PC-3 (cell line): Measurements from ENCODE around the gene DENND4C. TPM values are rescaled to one million over a fixed set of nuclear protein-coding genes. Genes with fewer than 3 reads are reported as not detected.

Experiments
- ATAC-seq: fragments of 200-7000 bp; cut with Tn5 transposase; 2 replicates; pipeline ENCODE4 v1.9.1; 2020; ENCODE audit warnings: mild to moderate bottlenecking, moderate library complexity
- BruUV-seq: library from RNA; stranded (reverse); fragments of 400-500 nt; replicated peaks from 2 replicates; lab custom pipeline; 2021; lab: Mats Ljungman, UMichigan
- CTCF ChIA-PET: fragments of 300-600 bp; sonication (Branson Sonifier 250); formaldehyde crosslinking; loops from one replicate; lab custom pipeline; 2022; ENCODE audit warnings: antibody characterized with exemption; lab: Charles Lee
- POLR2A ChIA-PET: fragments of 300-600 bp; sonication (Branson Sonifier 250); formaldehyde crosslinking; loops from one replicate; lab custom pipeline; 2022; ENCODE audit warnings: antibody characterized with exemption; ENCODE audit not compliant: unreplicated experiment; lab: Charles Lee
- DNase-seq: peaks from one replicate; pipeline ENCODE4 v3.0.0-alpha.2; 2015
- H2AFZ ChIP-seq: fragments of 300-600 bp; sonication (generic); 2 replicates; pipeline ENCODE4 v1.6.0; 2016; ENCODE audit warnings: antibody characterized with exemption, low read length
- H3F3A ChIP-seq: fragments of 300-600 bp; sonication (generic); one replicate; pipeline ENCODE4 v1.6.0; 2017; ENCODE audit warnings: antibody characterized with exemption, low read length, control low read depth, mild to moderate bottlenecking; ENCODE audit not compliant: unreplicated experiment
- H3K27ac ChIP-seq: fragments of 300-600 bp; sonication (generic); 2 replicates; pipeline ENCODE4 v1.5.1; 2016; ENCODE audit warnings: mild to moderate bottlenecking, low read length
- H3K27me3 ChIP-seq: fragments of 300-600 bp; sonication (generic); 2 replicates; pipeline ENCODE4 v1.6.1; 2016; ENCODE audit warnings: low read length, mixed read lengths
- H3K36me3 ChIP-seq: fragments of 300-600 bp; sonication (generic); 2 replicates; pipeline ENCODE4 v1.6.1; 2016; ENCODE audit warnings: low read depth, mixed run types, low read length, mixed read lengths
- H3K4me1 ChIP-seq: fragments of 300-600 bp; sonication (generic); 2 replicates; pipeline ENCODE4 v1.5.1; 2016; ENCODE audit warnings: low read length; ENCODE audit not compliant: insufficient read depth
- H3K4me2 ChIP-seq: fragments of 300-600 bp; sonication (generic); 2 replicates; pipeline ENCODE4 v1.6.0; 2016; ENCODE audit warnings: low read length
- H3K4me3 ChIP-seq: fragments of 300-600 bp; sonication (generic); 2 replicates; pipeline ENCODE4 v1.5.1; 2016; ENCODE audit warnings: mild to moderate bottlenecking, low read length, mixed read lengths
- H3K79me2 ChIP-seq: fragments of 300-600 bp; sonication (generic); 2 replicates; pipeline ENCODE4 v1.6.1; 2017; ENCODE audit warnings: low read length, mixed read lengths
- H3K9ac ChIP-seq: fragments of 300-600 bp; sonication (generic); 2 replicates; pipeline ENCODE4 v1.6.0; 2016; ENCODE audit warnings: mild to moderate bottlenecking, low read length
- H3K9me2 ChIP-seq: fragments of 300-600 bp; sonication (generic); replicated peaks from 2 replicates; pipeline ENCODE4 v1.6.1; 2016; ENCODE audit warnings: mixed run types, low read length, mixed read lengths
- H3K9me3 ChIP-seq: fragments of 300-600 bp; sonication (generic); 2 replicates; pipeline ENCODE4 v1.6.1; 2016; ENCODE audit warnings: low read length, mixed read lengths
- H4K20me1 ChIP-seq: fragments of 300-600 bp; sonication (generic); 2 replicates; pipeline ENCODE4 v1.6.1; 2016; ENCODE audit warnings: low read length, mixed read lengths
- CTCF ChIP-seq: fragments of 300-600 bp; sonication (generic); conservative IDR thresholded peaks from 2 replicates; pipeline ENCODE4 v1.5.1; 2017; ENCODE audit warnings: antibody characterized with exemption, low read depth, mild to moderate bottlenecking, low read length
- EZH2 ChIP-seq: fragments of 300-600 bp; sonication (generic); IDR thresholded peaks from one replicate; pipeline ENCODE4 v1.6.1; 2017; ENCODE audit warnings: antibody characterized with exemption, mild to moderate bottlenecking, low read length; ENCODE audit not compliant: unreplicated experiment
- EZH2phosphoT487 ChIP-seq: fragments of 300-600 bp; sonication (generic); IDR thresholded peaks from 2 replicates; pipeline ENCODE4 v1.6.1; 2018; ENCODE audit warnings: mild to moderate bottlenecking, antibody characterized with exemption, low read length, borderline replicate concordance
- intact Hi-C: fragments of 100-400 bp; cut with micrococcal nuclease; formaldehyde crosslinking; loops from 2 replicates; pipeline ENCODE4 v1.9.0; 2023
- total RNA-seq: library from RNA; depleted of rRNA; stranded (reverse); fragments of >200 nt; gene quantifications from 2 replicates; pipeline ENCODE4 v1.2.3, GENCODE V29; 2014

DENND4C gene
- total RNA-seq, 1 experiment from 2014 or later, result 20.9 TPM

DNA sequence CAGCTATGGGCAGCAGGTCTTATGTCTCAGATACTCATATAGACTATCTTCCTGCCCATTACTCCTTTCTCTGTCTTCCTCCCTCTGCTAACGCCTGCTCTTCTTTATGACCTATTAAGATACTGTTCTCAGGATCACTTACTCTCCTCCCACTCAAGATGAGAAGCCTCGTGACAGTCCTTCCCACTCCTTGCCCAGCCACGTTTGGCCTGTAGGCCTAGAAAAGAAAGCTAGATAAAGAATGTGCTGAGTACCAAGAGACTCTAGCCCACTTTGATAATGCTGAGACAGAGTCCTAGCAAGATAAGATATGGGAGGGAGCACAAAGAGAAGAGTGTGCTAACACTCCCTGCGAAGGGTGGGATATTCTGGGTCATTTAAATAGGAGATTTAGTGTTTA lies 6.8 kb upstream of the DENND4C start:
- Histone ChIP-seq H3K36me3 (no peaks in the 10 kb centered on the region), H3K27ac (no peak overlapping the region), H3K79me2 (no peaks in the 10 kb centered on the region), H3K9me3 (no peaks in the 10 kb centered on the region), H2AFZ (no peak overlapping the region), H3F3A (no peaks in the 10 kb centered on the region), H3K4me3 (no peak overlapping the region), H3K4me2 (no peak overlapping the region), H3K9me2 (no peaks in the 10 kb centered on the region), H3K4me1 (no peaks in the 10 kb centered on the region), H4K20me1 (no peaks in the 10 kb centered on the region), H3K9ac (no peak overlapping the region), H3K27me3 (no peaks in the 10 kb centered on the region)
- no TSS peak for BruUV-seq
- ATAC-seq, result no peak
- TF ChIP-seq EZH2phosphoT487 (no peak), CTCF (no peak), EZH2 (no peak)
- CTCF ChIA-PET, result no interaction called here
- no peak for DNase-seq
- intact Hi-C loops, result no loop called here
- POLR2A ChIA-PET, result no interaction called here

DNA sequence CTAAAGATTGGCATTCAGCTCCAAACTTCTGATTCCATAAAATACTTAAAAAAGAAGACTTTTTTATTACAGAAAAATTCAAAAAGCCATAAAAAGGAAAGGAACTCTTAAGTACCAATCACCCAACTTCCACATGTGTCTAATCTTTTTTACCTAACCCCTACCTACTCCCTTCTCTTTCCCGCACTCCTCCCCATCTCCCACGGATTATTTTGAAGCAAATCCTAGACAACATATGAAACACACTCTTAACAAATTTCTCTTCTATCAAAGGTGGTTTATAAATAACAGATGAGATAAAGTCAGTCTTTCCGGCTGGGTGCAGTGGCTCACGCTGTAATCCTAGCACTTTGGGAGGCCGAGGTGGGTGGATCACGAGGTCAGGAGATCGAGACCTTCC lies 5.9 kb upstream of the DENND4C start:
- ATAC-seq (no peak), DNase-seq (no peak)
- Histone ChIP-seq H3K9ac (no peak overlapping the region), H3K9me3 (no peaks in the 10 kb centered on the region), H3F3A (no peaks in the 10 kb centered on the region), H4K20me1 (no peaks in the 10 kb centered on the region), H2AFZ (no peak overlapping the region), H3K4me1 (peaks cover 5% of the 10 kb centered on the region), H3K27ac (no peak overlapping the region), H3K9me2 (no peaks in the 10 kb centered on the region), H3K36me3 (no peaks in the 10 kb centered on the region), H3K79me2 (no peaks in the 10 kb centered on the region), H3K27me3 (no peaks in the 10 kb centered on the region), H3K4me3 (no peak overlapping the region), H3K4me2 (no peak overlapping the region)
- intact Hi-C loops, result no loop called here
- TF ChIP-seq CTCF (no peak), EZH2 (no peak), EZH2phosphoT487 (no peak)
- ChIA-PET CTCF (no interaction called here), POLR2A (no interaction called here)
- BruUV-seq, result no TSS peak

DNA sequence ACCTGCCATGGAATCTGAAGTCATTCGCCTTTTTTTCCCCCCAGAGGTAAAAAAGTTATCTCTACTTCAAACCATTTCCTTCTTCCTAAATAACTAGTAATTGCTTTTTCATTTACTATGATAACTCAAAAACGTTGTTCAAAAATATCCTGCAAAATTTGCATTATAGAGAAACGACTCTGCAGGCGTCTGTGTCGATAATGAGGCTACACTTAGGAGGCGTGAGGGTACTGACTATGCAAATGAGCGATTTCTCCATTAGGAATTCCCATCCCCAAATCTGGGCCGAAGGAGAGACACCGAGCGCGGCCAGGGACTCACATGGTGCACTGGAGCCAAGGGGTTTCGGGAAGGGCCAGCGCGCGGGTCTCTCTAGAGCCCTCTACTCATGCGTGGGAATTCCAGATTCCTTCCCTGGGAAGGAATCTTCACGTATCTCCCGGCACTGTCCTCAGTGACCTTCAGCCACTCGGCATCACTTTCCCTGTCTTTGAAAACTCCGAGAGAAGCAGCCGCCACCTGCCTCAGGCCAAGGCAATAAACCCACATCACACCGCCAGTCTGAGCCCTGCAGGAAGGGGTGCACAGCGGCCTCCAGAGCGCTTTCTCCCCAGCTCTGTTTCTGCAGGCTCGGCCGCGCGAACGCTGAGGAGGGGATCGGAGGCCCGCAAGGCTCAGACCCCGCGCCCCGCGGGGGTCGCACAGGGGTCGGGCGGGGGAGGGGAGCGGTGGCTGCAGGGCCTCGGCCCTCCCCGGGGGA lies 718 bp upstream of the DENND4C start:
- H3K27me3 ChIP-seq, result no peaks in the 10 kb centered on the region
- DNase-seq (peak; percentile 42), ATAC-seq (peak; percentile 66)
- ChIA-PET CTCF (interaction anchor here (0.8 kb wide), 1 partner anchor 143 kb away, joined by 3 read pairs; no protein-coding TSS in a partner anchor), POLR2A (interaction anchor here (0.6 kb wide), 2 partner anchors 85 to 142 kb away, joined by 7 read pairs; no protein-coding TSS in a partner anchor)
- H3K27ac ChIP-seq, result peak overlapping the region; percentile 51
- H3K4me3 ChIP-seq, result peak overlapping the region; percentile 94
- intact Hi-C loops, result loop anchor here (2.0 to 10.0 kb wide), 4 partner anchors 45 to 181 kb away; partner anchors contain the start of genes HAUS6 and RRAGA
- H3F3A ChIP-seq, result no peaks in the 10 kb centered on the region
- peak overlapping the region; percentile 82 for H3K9ac ChIP-seq
- BruUV-seq, result no TSS peak
- H3K79me2 ChIP-seq, result peaks cover 41% of the 10 kb centered on the region
- peak overlapping the region; percentile 97 for H2AFZ ChIP-seq
- no peak for TF ChIP-seq CTCF
- TF ChIP-seq EZH2phosphoT487, result no peak
- TF ChIP-seq EZH2, result no peak
- no peaks in the 10 kb centered on the region for H3K9me3 ChIP-seq
- H3K4me2 ChIP-seq, result peak overlapping the region; percentile 99
- no peaks in the 10 kb centered on the region for H3K36me3 ChIP-seq
- no peaks in the 10 kb centered on the region for H3K9me2 ChIP-seq
- H4K20me1 ChIP-seq, result peaks cover 14% of the 10 kb centered on the region; the same call in 1 of the 2 replicates
- H3K4me1 ChIP-seq, result peaks cover 9% of the 10 kb centered on the region
